ENCODE data around the gene GIPC1. TPM values are rescaled to one million over a fixed set of nuclear protein-coding genes. Genes with fewer than 3 reads are reported as not detected.

The GIPC1 gene
- polyA plus RNA-seq, 1 donor = 41.1 TPM

GRCh38 chr19:14494910-14495671 is 836 bp downstream of the GIPC1 start:
- DNase-seq (ENCODE audit: low read depth) = no peak

- DNase-seq (ENCODE audit: low read depth) = no peak
Observed at GRCh38 chr19:14494411-14494810, 1.5 kb downstream of the GIPC1 start.

GRCh38 chr19:14492756-14493337 is 3.1 kb downstream of the GIPC1 start:
- DNase-seq (ENCODE audit: low read depth) = no peak

- no peak for DNase-seq (ENCODE audit: low read depth)
Observed at GRCh38 chr19:14487370-14488125, 8.4 kb downstream of the GIPC1 start.

GRCh38 chr19:14482172-14482941 is 13.6 kb downstream of the GIPC1 start:
- DNase-seq (ENCODE audit: low read depth) = no peak

- DNase-seq (ENCODE audit: low read depth) = no peak
Observed at GRCh38 chr19:14480700-14481079, 15.2 kb downstream of the GIPC1 start.

GRCh38 chr19:14479975-14480699 is 15.8 kb downstream of the GIPC1 start:
- DNase-seq (ENCODE audit: low read depth) = no peak

- DNase-seq (ENCODE audit: low read depth) = no peak
Observed at GRCh38 chr19:14479309-14479974, 16.5 kb downstream of the GIPC1 start.

GRCh38 chr19:14478113-14478545 is 17.8 kb downstream of the GIPC1 start:
- no peak for DNase-seq (ENCODE audit: low read depth)

- DNase-seq (ENCODE audit: low read depth) = no peak
Observed at GRCh38 chr19:14477418-14478112, 18.4 kb downstream of the GIPC1 start.

- no peak for DNase-seq (ENCODE audit: low read depth)
Observed at GRCh38 chr19:14476673-14477401, 19.1 kb downstream of the GIPC1 start.

GRCh38 chr19:14476327-14476672 is 19.6 kb downstream of the GIPC1 start:
- no peak for DNase-seq (ENCODE audit: low read depth)

- DNase-seq (ENCODE audit: low read depth) = no peak
Observed at GRCh38 chr19:14475251-14476073, 20.5 kb downstream of the GIPC1 start, which contains the start of gene PTGER1. Gene PTGER1, minus strand, starts transcription at chr19:14475354. Its CDS starts 1,034 bp downstream, at chr19:14474320.

- no peak for DNase-seq (ENCODE audit: low read depth)
Observed at GRCh38 chr19:14474827-14475226, 21.1 kb downstream of the GIPC1 start.

GRCh38 chr19:14473978-14474578 is 21.8 kb downstream of the GIPC1 start:
- no peak for DNase-seq (ENCODE audit: low read depth)

GRCh38 chr19:14473073-14473977 is 22.6 kb downstream of the GIPC1 start:
- DNase-seq (ENCODE audit: low read depth) = no peak

Data from forelimb muscle (tissue), 1 donor.